Right lobe of liver (tissue), 6 donors: ENCODE results near the gene CCDC170. TPM values are rescaled to one million over a fixed set of nuclear protein-coding genes. Genes with fewer than 3 reads are reported as not detected.

Experiments
- ATAC-seq, 4 donors: fragments of 200-7000 bp; cut with Tn5 transposase; one replicate each; pipeline ENCODE4 v1.9.1; 2020; ENCODE audit warnings: mild to moderate bottlenecking in 4 of 4, moderate library complexity in 4 of 4
- DNase-seq, 3 donors: peaks; one replicate each; pipeline ENCODE4 v3.0.0-alpha.2; 2020
- H3K27ac ChIP-seq, 3 donors: fragments of 200-600 bp; one replicate each; pipeline ENCODE4 v1.8.0; 2022
- H3K27me3 ChIP-seq, 2 donors: fragments of 200-600 bp; one replicate each; pipeline ENCODE4 v1.8.0; 2022
- H3K36me3 ChIP-seq, 4 donors: fragments of 200-600 bp; sonication (generic) in 1 of 4; one replicate each; pipeline versions ENCODE4 v1.5.1 to v1.8.0; 2017 to 2022; ENCODE audit warnings: control low read depth in 1 of 4
- H3K4me1 ChIP-seq, 4 donors: fragments of 200-600 bp; sonication (generic) in 1 of 4; one replicate each; pipeline versions ENCODE4 v1.5.1 to v1.8.0; 2017 to 2022; ENCODE audit warnings: control low read depth in 1 of 4
- H3K4me3 ChIP-seq, 3 donors: fragments of 200-600 bp; one replicate each; pipeline ENCODE4 v1.8.0; 2022
- H3K9me3 ChIP-seq, 4 donors: fragments of 200-600 bp; sonication (generic) in 1 of 4; one replicate each; pipeline versions ENCODE4 v1.5.1 to v1.8.0; 2017 to 2022; ENCODE audit warnings: control low read depth in 1 of 4
- POLR2A ChIP-seq: fragments of 450-650 bp; IDR thresholded peaks from one replicate; pipeline ENCODE4 v1.6.1; 2017; ENCODE audit warnings: antibody characterized with exemption, mild to moderate bottlenecking
- WGBS: methylation state at CpG from one replicate; pipeline ENCODE4 v1.1.6; 2018; ENCODE audit warnings: low coverage, low lambda C conversion rate; ENCODE audit not compliant: insufficient coverage; ENCODE audit errors: missing lambda C conversion rate; 5-methylcytosine and 5-hydroxymethylcytosine counted together
- intact Hi-C, 2 donors: fragments of 100-400 bp; cut with DNase I; formaldehyde crosslinking; loops; one replicate each; pipeline versions ENCODE4 v1.11.2 to v1.14.1; 2022
- total RNA-seq, 6 experiments: library from RNA; depleted of rRNA in 2 of 6; stranded (reverse); fragments of >200 nt in 2 of 6; fragmentation: NEBNext Ultra II Directional in 3 of 6; extraction: Animal tissue kit (Norgen Biotek cat#: 25700) in 3 of 6; gene quantifications; one replicate each; pipeline versions ENCODE4 v1.1.0 to v1.2.4, GENCODE V29; 2016 to 2023
- TF ChIP-seq, protein P1 (sequence below), 4 donors: fragments of 200-600 bp in 3 of 4; fragments of 450-650 bp in 1 of 4; IDR thresholded peaks; one replicate each; pipeline versions ENCODE4 v1.5.1 to v1.8.0; 2016 to 2022; ENCODE audit warnings: antibody characterized with exemption in 4 of 4, mild to moderate bottlenecking in 2 of 4
- donor health status: DM: no; HTN: yes; CAD: no.
- donor health status: DM: no; HTN: no; CAD: no.
- donor health status: DM: no; HTN: no; CAD: no.
- donor health status: DM: no; HTN: yes; CAD: no.
- donor health status: DM: no; HTN: yes; CAD: no.

CCDC170 gene
- total RNA-seq, 6 experiments from 2014 or later: 0.31 to 0.93 (median 0.55) TPM

DNA sequence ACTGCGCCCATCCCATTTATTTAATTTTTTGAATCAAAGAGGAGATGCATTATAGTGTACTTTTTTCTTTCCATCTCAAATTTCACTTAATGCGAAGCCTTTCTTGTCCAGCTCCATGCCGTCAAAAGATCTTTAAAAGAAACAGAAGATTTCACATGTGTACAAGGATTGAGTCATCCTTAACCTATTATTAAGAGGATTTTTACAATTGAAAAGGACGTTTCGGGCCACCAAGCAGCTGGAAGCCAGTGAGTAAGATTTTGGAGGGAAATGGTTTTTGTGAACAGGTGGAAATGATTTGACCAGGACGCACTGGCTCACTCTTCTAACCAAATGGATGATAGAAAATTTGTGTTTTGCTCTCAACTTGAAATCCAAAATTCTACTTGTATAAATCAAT, 15.1 kb upstream of the CCDC170 start:
- Histone ChIP-seq H3K4me1 (no peaks in the 10 kb centered on the region), H3K9me3 (no peaks in the 10 kb centered on the region), H3K27me3 (no peaks in the 10 kb centered on the region), H3K27ac (no peak overlapping the region), H3K4me3 (no peak overlapping the region), H3K36me3 (no peaks in the 10 kb centered on the region)
- TF ChIP-seq POLR2A: no peak
- TF ChIP-seq, protein P1, sequence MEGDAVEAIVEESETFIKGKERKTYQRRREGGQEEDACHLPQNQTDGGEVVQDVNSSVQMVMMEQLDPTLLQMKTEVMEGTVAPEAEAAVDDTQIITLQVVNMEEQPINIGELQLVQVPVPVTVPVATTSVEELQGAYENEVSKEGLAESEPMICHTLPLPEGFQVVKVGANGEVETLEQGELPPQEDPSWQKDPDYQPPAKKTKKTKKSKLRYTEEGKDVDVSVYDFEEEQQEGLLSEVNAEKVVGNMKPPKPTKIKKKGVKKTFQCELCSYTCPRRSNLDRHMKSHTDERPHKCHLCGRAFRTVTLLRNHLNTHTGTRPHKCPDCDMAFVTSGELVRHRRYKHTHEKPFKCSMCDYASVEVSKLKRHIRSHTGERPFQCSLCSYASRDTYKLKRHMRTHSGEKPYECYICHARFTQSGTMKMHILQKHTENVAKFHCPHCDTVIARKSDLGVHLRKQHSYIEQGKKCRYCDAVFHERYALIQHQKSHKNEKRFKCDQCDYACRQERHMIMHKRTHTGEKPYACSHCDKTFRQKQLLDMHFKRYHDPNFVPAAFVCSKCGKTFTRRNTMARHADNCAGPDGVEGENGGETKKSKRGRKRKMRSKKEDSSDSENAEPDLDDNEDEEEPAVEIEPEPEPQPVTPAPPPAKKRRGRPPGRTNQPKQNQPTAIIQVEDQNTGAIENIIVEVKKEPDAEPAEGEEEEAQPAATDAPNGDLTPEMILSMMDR (IDR thresholded peaks at IDR 0.05): no peak
- intact Hi-C loops: no loop called here
- ATAC-seq (no peak), DNase-seq (no peak)
- WGBS: 86% methylated on average over 6 of the region's 6 CpGs

DNA sequence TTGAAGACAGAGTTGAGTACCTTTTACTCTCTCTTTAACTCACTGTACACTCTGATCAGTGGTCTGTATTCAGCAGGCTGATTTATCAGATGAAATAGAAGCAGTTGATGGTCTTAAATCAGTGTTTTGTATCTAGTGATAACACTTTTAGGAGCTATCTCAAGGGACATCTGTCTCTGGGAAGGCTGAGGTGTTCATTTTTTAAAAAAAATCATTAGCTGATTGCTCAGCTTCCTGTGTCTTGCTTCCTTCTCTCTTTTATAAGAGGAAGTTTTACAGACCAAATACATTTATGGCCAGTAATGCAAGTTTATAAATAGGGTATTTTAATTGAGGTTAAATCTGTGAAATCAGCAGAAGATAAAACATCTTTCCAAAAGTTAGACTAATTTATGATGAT, 12.0 kb upstream of the CCDC170 start:
- DNase-seq: no peak
- intact Hi-C loops: no loop called here
- H3K27me3 ChIP-seq: no peaks in the 10 kb centered on the region
- no peaks in the 10 kb centered on the region for H3K4me1 ChIP-seq
- H3K4me3 ChIP-seq: no peak overlapping the region
- H3K27ac ChIP-seq: peak overlapping the region in 1 of 3 donors; percentile 45
- peak in 1 of 4 donors; percentile 32 for ATAC-seq
- TF ChIP-seq, protein P1 (IDR thresholded peaks at IDR 0.05): no peak
- no peak for TF ChIP-seq POLR2A
- no peaks in the 10 kb centered on the region for H3K36me3 ChIP-seq
- H3K9me3 ChIP-seq: no peaks in the 10 kb centered on the region

DNA sequence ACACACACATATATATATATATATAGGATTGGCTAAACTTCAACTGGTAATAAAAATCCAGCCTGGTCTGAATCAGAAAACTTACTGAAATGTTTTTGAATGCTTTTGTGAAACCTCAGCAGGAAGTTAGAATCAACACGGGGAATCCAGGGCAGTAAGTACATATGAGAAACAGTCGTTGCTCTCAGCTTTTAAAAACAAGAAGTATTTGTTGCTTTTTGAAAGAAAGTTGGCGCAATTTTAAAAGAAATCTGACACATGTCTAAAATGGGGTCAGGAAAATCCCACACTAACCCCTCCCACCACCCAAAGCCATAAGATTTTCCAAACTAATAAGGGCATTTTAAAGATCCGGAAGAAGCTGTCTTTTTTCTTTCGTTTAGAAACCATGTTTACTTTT, 11.5 kb upstream of the CCDC170 start:
- Histone ChIP-seq H3K4me3 (no peak overlapping the region), H3K36me3 (no peaks in the 10 kb centered on the region), H3K27me3 (no peaks in the 10 kb centered on the region), H3K4me1 (no peaks in the 10 kb centered on the region), H3K9me3 (no peaks in the 10 kb centered on the region), H3K27ac (peak overlapping the region in 2 of 3 donors; percentile 11 to 45)
- DNase-seq: no peak
- 44% methylated on average over 5 of the region's 5 CpGs for WGBS
- intact Hi-C loops: no loop called here
- peak in 2 of 4 donors; percentile 34 to 48 for ATAC-seq
- TF ChIP-seq, protein P1 (IDR thresholded peaks at IDR 0.05): no peak
- TF ChIP-seq POLR2A: no peak

DNA sequence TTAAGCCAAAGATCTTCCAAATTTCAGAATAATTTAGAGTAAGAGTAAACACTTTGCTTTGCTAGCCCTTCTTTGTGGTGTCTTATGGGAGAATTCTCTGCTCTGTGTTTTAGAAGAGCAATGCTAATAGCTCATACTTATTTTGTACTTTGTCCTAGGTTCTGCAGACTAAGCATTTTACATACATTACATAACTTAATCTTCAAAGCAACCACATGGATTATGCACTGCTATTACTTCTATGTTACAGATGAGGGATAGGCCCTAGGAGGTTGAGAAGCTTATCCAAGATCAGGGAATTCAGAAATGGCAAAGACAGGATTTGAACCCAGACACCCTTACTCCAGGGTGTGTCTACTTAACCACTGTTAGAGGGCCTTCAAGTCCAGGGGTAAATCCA, 9.8 kb upstream of the CCDC170 start:
- Histone ChIP-seq H3K9me3 (no peaks in the 10 kb centered on the region), H3K27me3 (no peaks in the 10 kb centered on the region), H3K4me1 (no peaks in the 10 kb centered on the region), H3K4me3 (no peak overlapping the region), H3K36me3 (no peaks in the 10 kb centered on the region), H3K27ac (no peak overlapping the region)
- TF ChIP-seq, protein P1 (IDR thresholded peaks at IDR 0.05): no peak
- no peak for TF ChIP-seq POLR2A
- peak in 2 of 4 donors; percentile 22 to 29 for ATAC-seq
- intact Hi-C loops: no loop called here
- DNase-seq: no peak

DNA sequence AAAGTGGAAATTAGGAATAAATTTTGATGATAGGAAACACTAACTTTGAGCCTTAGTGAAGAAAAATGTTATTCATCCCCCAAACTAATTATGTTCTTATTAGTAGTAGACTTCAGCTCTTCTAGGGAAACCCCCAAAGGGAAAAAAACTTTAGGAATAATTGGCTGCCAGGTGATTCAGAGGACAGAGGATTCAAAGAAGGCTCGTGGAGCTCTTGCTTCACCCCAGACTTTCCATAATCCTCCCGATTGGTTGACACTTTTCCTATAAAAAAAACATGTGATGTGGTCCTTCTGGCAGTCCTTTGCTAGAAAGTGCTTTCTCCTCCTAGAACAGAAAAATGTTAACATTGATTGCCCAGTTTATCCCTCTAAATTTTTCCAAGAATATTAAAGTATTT, 5.6 kb upstream of the CCDC170 start:
- H3K4me3 ChIP-seq: no peak overlapping the region
- H3K4me1 ChIP-seq: no peaks in the 10 kb centered on the region
- H3K9me3 ChIP-seq: no peaks in the 10 kb centered on the region
- H3K36me3 ChIP-seq: no peaks in the 10 kb centered on the region
- TF ChIP-seq POLR2A: no peak
- TF ChIP-seq, protein P1 (IDR thresholded peaks at IDR 0.05): no peak
- intact Hi-C loops: no loop called here
- 68% methylated on average over 2 of the region's 2 CpGs for WGBS
- ATAC-seq (no peak), DNase-seq (no peak)
- H3K27me3 ChIP-seq: no peaks in the 10 kb centered on the region
- no peak overlapping the region for H3K27ac ChIP-seq
